VCaP (cell line): Measurements from ENCODE around the gene ZNF778.

Experiments
- H3K27ac ChIP-seq: fragments of 450-650 bp; 2 replicates; pipeline ENCODE4 v1.5.1; 2017
- TF ChIP-seq, protein P1 (sequence below): fragments of 450-650 bp; conservative IDR thresholded peaks from 2 replicates; pipeline ENCODE4 v1.5.1; 2017; ENCODE audit warnings: mild to moderate bottlenecking, moderate library complexity

The ZNF778 gene

DNA sequence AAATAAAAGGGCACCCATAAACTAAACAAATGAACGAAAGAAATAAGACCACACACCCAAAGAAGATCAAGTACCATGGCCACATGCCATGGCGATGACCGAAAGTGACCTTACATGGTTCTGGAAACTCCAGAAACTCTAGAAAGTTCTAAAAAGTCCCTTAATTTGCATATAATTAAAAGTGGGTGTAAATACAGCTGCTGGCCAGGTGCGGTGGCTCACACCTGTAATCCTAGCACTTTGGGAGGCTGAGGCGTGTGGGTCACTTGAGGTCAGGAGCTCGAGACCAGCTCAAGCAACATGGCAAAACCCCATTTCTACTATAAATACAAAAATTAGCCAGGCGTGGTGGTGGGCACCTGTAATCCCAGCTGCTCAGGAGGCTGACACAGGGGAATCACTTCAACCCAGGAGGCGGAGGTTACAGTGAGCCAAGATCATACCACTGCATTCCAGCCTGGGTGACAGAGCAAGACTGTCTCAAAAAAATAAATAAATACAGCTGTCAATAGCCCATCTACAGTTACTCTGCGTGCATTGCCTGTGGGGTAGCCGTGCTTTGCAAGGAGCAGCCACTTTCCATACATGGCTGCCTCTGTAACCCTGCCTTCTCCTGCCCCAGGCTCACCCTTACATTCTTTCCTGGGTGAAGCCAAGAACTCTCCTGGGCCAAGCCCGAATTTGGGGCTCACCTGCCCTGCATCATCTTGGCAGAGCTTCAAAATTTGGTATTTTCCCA lies 7.2 kb upstream of the ZNF778 start:
- H3K27ac ChIP-seq = no peak overlapping the region
- TF ChIP-seq, protein P1, sequence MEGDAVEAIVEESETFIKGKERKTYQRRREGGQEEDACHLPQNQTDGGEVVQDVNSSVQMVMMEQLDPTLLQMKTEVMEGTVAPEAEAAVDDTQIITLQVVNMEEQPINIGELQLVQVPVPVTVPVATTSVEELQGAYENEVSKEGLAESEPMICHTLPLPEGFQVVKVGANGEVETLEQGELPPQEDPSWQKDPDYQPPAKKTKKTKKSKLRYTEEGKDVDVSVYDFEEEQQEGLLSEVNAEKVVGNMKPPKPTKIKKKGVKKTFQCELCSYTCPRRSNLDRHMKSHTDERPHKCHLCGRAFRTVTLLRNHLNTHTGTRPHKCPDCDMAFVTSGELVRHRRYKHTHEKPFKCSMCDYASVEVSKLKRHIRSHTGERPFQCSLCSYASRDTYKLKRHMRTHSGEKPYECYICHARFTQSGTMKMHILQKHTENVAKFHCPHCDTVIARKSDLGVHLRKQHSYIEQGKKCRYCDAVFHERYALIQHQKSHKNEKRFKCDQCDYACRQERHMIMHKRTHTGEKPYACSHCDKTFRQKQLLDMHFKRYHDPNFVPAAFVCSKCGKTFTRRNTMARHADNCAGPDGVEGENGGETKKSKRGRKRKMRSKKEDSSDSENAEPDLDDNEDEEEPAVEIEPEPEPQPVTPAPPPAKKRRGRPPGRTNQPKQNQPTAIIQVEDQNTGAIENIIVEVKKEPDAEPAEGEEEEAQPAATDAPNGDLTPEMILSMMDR = no peak

DNA sequence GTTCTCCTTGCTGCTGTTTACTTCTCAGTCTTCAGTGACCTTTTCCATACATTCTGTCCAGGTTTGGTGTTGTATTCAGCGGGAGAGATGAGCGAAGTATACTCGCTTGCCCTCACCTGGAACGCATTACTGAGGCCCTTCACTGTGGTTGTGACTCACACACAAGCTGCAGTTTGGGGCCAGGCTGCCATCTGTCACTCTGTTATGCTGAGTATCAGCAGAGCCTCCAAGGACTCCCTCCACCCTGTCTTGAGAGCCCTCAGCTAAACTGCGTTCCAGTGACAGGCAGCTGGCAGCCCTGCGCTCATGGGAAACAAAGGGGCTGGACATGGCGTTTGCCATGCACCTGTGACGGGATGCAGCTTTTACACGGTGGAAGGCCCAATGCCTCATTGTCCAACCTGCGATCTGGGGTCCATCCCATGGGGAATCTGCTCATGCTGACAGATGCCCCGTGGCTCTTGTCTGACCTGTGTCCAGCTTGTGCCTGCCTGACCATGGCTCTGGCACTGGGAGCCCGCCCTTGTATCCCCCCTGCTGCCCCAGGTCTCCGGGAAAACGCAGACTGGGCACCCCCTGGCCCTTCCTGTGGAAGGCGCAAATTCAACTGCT lies 6.5 kb upstream of the ZNF778 start:
- TF ChIP-seq, protein P1 = no peak
- no peak overlapping the region for H3K27ac ChIP-seq

DNA sequence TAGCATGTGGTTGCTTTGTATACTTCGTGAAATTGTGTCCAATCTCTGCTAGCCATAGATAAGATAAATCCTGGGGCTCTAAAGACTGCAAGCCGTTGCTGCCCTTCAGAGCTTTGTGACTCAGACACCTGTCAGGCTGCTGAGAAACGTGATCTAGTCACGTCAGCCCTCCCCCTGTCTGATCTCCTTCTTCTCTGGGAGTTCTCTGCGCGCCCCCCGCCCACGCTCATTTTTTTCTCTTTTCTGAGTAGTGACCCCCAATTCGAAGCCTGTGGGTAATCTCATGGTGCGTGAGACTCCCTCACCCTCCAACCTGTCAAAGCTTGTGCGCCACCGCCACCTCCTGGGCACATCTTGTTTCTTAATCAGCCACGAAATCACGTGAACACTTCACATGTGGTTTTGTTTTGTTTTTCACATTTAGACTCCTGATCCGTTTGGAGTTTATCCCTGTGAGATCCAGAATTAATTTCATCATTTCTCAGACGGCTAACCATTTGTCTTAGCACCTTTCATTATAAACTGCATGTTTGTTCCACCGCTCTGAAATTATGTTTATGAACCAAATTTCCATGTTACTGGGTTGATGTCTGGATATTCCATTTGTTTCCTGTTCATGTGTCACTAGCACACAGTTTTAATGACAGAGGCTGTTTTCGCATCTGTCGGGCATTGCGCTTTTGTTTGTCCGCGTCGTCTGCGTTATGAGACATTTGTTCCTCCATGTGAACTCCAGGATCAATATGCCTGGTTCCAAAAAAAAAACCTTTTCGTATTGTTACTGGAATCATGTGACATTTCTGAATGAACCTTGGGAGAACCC lies 977 bp upstream of the ZNF778 start:
- peak overlapping the region; percentile 60 for H3K27ac ChIP-seq
- TF ChIP-seq, protein P1 = peak; percentile 58

DNA sequence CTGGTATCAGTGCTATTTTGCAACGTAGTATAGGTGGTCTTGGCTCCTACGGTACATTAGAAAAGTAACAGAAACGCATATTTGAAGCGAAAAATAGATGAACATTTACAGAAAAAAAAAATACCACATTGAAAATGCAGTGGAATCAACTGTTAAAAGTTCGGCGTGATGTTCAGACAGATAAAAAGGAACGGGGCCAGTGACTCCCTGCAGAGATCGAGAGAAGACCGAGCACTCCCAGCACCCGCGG lies 440 bp upstream of the ZNF778 start:
- TF ChIP-seq, protein P1 = no peak

DNA sequence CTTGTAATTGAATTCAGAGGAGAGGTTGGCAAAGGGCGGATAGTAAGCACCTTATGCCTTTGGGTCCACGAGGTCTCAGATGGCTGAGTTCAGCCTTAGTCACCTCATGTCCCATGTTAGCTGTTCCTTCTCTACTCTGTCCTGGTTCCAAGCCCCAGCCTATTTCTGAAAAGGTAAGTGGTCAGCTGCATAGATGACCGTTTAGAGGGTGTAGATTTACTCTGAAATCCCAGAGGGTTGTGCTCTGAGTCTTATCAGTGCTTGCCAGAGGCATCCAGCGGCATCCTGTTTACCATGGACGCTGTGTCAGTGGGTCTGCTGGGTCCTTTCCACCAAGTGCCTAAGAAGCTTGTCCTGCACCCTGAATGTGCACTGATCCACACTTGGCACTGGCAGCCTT lies 1.9 kb downstream of the ZNF778 start:
- H3K27ac ChIP-seq = no peak overlapping the region
- TF ChIP-seq, protein P1 = no peak

More for the DNA sequence above, 440 bp upstream of the ZNF778 start:
- peak overlapping the region; percentile 60 for H3K27ac ChIP-seq

DNA sequence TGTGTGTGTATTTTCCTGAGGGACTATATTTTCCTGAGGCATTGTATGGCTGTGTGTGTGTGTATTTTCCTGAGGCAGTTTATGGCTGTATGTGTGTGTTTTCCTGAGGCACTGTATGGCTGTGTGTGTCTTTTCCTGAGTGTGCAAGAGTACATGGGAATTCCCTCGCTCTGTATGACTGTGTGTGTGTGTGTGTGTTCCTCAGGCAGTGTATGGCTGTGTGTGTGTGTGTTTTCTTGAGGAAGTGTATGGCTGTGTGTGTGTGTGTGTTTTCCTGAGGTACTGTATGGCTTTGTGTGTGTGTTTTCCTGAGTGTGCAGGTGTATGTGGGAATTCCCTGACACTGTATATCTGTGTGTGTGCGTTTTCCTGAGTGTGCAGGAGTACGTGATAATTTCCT lies 4.1 kb downstream of the ZNF778 start:
- TF ChIP-seq, protein P1 = no peak
- no peak overlapping the region for H3K27ac ChIP-seq

DNA sequence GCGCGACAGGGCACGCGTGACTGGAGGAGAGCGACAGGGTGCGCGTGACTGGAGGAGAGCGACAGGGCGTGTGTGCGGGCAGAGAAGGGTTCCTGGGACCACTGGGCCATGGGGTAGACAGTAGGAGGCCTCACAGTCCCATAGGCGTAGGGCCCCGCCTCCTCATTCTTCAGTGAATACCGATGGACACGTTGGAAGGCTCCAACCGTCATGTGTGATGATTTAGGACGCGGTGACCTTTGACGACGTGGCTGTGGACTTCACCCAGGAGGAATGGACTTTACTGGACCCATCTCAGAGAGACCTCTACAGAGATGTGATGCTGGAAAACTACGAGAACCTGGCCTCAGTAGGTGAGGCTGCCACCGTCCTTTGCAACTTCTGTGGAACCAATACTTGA lies 5.4 kb downstream of the ZNF778 start:
- TF ChIP-seq, protein P1 = no peak
- H3K27ac ChIP-seq = no peak overlapping the region
